A172 (cell line): ENCODE measurements around the gene ENOX1. TPM values are rescaled to one million over a fixed set of nuclear protein-coding genes. Genes with fewer than 3 reads are reported as not detected.

Experiments used
- DNase-seq: peaks from one replicate; pipeline ENCODE4 v3.0.0-alpha.2; 2015; ENCODE audit warnings: low spot score
- total RNA-seq: library from RNA; depleted of rRNA; stranded (reverse); fragments of >200 nt; shearing (Covaris generic); gene quantifications from 2 replicates; pipeline ENCODE4 v1.2.3, GENCODE V29; 2014; rRNA removed

ENOX1 gene
- 1.0 TPM in 1 of 2 replicates, not detected in the other for total RNA-seq

DNA sequence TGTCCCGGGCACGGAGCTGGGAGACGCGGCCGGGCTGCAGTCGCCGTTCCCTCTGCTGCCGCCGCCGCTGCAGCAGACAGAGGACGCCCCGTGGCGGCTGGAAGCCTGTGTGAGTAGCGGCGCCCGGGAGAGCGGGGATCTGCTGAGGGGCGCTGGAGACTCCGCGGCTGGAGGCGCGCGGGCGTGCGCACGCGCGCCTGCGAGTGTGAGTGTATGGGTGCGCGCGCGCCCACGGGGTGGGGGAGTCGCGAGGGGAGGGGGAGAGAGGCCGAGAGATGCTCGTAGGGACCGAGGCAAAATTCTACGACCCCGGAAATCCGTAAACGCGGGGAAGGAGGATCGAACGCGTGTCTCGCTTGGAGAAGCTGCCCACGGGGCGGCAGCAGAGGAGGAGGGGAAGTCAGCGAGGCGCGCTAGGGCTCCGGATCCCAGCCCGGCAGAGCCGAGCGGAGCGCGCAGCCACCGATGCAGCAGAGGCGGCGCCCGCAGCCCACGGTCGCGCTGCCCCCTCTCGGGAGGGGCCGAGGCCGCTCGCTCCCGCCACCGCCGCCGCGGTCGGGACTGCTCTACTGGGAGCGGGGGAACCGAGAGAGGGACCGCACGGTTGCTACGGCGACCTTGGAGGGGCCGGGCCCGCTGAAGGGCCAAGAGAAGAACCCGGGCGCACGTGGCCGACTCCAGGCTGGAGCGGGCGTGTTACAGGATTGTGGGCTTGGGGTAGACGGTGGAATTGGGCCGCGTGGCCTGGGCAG, at the start of gene ENOX1:
ENOX1 (minus strand) TSS at position 207 of the 752 bp plus-strand sequence.
- DNase-seq = peak; percentile 23

- peak; percentile 28 for DNase-seq
Observed at GRCh38 chr13:43835701-43836100, 48.9 kb upstream of the ENOX1 start.

DNA sequence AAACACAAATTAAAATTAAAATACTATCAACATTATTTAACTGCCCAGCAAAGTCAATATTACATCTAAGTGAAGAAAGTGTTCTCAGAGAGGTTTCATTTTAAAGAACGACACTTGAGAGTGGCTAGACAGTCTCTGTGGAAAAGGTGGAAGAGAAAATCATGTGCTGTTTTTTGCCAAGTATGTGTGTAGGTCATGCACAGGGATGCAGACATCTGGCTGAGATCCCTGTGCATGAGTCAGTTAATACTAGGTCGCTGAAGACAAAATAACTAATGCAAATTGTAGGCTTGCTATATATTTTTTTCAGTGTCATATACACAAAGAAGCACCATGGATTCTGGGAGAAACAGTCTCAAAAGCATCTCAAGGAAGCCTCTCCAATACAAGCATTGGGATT, 44.3 kb upstream of the ENOX1 start:
- DNase-seq = peak; percentile 21

- DNase-seq = no peak
Observed at GRCh38 chr13:43830497-43830881, 43.7 kb upstream of the ENOX1 start.

- DNase-seq = peak; percentile 33
Observed at GRCh38 chr13:43824656-43825055, 37.9 kb upstream of the ENOX1 start.

DNA sequence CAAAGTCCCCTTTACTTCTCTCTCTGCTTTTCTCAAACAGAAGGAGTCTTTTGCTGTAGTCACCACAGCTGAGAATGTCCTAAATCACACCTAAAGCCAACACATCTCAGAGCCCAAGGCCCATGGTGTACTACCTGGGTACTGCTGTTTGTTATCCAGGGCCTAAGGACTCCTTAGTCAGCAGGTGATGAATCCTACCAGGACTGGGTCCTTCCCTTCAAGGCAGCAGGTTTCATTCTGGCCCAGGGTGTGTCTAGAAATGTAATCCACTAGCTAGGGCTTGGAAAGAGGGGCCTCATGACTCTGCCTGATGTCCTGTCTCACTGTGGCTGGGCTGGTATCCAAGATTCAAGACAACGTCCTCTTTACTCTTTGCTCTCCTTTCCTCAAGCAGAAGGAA, 36.2 kb upstream of the ENOX1 start:
- no peak for DNase-seq

- no peak for DNase-seq
Observed at GRCh38 chr13:43816401-43816889, 29.7 kb upstream of the ENOX1 start.

DNA sequence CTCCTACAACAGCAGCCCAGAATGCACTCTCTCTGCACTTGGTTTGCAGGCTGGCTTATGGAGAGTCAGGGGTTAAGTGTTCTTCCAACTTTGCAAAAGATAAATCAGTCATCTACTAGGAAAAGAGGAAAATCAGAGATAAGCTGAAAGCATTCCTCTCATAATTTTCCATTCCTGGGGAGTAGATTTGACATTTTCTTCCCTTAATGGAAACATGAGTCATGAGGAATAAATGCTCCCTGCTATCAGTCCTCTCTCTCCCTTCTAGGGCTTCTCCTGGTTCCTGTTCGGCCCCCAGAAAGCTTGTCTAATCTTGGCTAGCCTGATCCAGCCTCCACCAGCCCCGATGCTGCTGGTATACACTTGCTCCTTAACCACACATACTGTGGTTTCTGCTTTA, 28.4 kb upstream of the ENOX1 start:
- DNase-seq = peak; percentile 99

DNA sequence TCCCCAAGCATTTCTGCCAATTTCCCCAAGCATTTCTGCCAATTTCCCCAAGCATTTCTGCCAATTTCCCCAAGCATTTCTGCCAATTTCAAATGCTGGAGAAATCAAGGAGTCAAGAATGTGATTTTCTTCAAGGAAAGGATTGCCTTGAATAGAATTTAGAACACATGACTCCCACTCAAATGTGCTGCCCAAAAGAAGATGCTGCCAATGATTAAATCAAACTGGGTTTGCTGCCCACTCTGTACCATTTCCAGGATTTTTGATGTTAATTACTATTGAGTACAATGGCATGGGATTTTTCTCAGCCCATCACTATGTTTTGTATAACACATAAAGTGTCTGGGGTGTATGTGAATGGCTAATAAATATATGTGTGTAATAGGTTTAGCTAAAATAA, 21.9 kb upstream of the ENOX1 start:
- no peak for DNase-seq

DNA sequence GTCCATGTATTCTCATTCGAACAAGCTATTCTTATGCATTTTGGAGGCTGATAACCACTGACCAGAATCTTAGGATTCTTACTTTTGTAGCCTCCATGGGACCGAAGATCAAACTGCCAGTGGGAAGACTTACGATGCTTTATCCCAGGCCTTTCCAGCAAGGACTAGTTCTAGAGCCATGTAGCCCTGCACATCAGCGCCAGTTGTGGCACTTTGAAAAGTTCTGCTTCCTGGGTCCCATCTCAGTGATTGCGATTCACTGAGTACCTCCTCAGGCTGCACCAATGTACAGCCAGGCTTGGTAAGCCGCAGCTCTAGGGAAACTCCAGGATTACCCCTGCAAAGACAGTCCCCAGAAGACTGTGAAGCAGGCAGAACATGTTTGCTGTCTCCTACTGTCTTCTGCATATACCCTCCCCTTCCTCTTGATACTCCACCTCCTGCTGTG, 18.9 kb upstream of the ENOX1 start:
- DNase-seq = peak; percentile 77

DNA sequence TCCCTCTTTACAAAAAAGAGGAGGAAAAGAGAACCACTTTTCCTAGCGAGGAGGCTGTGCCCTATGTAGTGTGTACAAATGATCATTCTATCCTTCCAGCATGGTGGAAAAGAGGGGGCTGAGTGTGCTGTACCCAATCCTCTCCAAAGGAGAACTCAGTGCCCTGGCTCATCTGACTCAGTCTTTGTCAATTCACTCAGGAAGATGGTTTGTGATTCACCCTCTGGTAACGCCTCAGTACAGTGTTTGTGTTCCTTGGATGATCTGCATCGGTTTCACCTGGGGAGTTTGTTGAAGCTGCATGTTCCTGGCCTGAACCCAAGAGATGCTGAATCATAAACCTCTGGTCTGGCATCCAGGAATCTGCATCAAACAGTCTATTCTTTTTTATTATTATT, 18.3 kb upstream of the ENOX1 start:
- peak; percentile 93 for DNase-seq

DNA sequence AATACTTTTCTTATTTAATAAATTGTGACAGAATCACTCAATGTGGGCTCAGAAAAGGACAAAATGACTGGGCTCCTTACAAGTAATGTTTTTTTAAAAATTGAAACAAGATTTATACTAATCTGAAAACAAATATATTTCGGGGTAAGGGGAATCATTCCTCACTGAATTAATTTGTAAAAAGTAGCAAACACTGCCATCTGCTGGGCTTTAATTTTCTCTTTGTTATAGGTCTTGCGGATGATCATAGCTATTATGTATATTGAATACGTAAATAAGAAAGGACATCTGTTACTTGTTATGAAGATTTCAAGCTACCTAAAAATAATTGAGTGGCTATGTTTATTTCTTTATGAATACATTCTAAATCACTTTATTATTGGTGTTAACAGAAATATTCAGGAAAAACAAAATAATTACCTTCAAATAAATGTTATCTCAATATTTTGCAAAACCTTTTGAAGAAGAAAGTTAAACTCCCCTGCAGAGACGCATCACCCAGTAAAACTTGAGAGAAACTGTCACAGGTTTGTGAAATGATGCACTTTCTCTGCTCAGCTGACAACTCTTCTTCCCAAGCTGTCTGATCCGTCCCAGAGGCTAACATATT, 17.8 kb upstream of the ENOX1 start:
- DNase-seq = peak; percentile 62

DNA sequence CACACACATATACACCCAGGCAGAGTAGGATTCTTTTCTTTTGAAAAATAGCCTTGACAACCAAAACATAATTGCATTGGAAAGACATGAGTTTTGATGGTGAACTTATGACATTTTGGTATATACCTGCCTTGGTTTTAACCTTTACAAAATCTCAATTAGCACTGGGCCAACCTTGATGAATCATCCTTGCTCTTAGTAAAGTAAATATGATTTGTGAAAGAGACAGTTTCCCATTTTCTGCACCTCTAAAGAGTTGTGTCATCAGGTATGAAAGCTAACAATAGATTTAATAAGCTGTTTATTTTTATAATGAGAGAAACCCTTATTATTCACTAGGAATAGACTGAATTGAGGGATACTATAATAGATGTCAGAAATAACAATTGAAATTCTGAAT, 15.7 kb upstream of the ENOX1 start:
- no peak for DNase-seq

- DNase-seq = no peak
Observed at GRCh38 chr13:43800828-43801227, 14.1 kb upstream of the ENOX1 start.

- DNase-seq = no peak
Observed at GRCh38 chr13:43799191-43799590, 12.4 kb upstream of the ENOX1 start.

DNA sequence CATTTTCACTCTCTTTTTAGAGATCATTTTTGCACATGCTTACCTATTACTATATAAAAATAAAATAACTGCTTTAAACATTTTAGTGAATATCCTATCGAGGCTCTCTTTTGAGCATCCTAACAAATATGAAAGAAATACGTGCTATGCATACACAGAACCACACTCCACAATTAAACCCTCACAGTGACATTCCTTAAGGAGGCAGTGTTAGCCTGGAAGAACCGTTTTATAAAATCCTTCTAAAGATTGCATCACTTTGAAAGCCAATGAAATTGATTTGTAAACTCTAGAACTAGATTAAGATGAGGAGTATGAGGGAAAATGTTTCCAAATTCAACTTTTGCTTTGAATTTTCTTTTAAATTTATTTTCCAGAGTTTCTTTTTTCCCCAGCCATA, 11.1 kb upstream of the ENOX1 start:
- DNase-seq = no peak

GRCh38 chr13:43797159-43797558, 10.4 kb upstream of the ENOX1 start:
- no peak for DNase-seq

GRCh38 chr13:43794416-43794815, 7.6 kb upstream of the ENOX1 start:
- DNase-seq = no peak

GRCh38 chr13:43792076-43792881, 5.5 kb upstream of the ENOX1 start:
- no peak for DNase-seq

DNA sequence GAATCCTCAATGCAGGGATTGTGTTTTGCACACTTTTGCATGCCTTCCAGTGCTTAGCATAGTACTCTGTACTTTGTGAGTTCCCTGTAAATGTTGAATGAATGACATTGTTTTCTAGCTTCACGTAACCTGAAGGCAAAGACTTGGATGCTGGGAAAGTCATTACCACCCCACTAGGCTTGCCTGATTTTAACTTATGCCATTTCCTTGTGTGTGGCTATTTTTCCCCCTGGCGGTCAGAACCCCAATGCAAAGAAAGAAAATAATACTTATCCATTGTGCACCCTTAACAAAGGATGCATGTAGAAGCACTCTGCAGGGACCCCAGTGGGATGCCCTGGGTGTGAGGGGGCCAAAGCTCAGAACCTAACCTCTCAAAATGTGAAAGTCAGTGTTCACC, 1.2 kb upstream of the ENOX1 start:
- DNase-seq = no peak

GRCh38 chr13:43787518-43787891, 733 bp upstream of the ENOX1 start:
- no peak for DNase-seq

DNA sequence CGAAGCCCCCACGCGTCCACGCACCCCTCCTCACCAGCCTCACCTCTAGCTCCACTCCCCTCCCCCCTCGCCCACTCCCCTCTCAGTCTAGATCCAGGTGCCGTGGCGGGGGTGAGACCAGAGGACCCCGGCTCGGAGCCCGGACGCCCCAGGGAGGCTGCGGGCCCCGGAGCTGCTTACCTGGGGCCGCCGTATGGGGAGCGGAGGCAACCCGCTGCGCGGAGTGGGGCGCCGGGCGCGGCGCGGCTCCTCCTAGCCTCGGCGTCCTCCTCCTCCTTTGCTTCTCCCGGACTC, 353 bp downstream of the ENOX1 start:
- DNase-seq = no peak
